Esophagus (tissue), 2 donors: ENCODE results near the gene SIK2. TPM values are rescaled to one million over a fixed set of nuclear protein-coding genes. Genes with fewer than 3 reads are reported as not detected.

Experiments used
- H3K27ac ChIP-seq, 2 donors: one replicate each; pipeline ENCODE4 v1.5.1; 2013; ENCODE audit warnings: low read depth in 2 of 2, mild to moderate bottlenecking in 2 of 2, inconsistent platforms in 1 of 2, low read length in 1 of 2, moderate library complexity in 1 of 2
- H3K27me3 ChIP-seq, 2 donors: one replicate each; pipeline ENCODE4 v1.6.1; 2013; ENCODE audit warnings: low read length in 2 of 2, control low read depth in 1 of 2, mild to moderate bottlenecking in 1 of 2; ENCODE audit not compliant: insufficient read depth in 2 of 2, control insufficient read depth in 1 of 2
- H3K36me3 ChIP-seq, 2 donors: one replicate each; pipeline ENCODE4 v1.6.1; 2013; ENCODE audit warnings: low read length in 1 of 2; ENCODE audit not compliant: control insufficient read depth in 2 of 2, insufficient read depth in 2 of 2
- H3K4me1 ChIP-seq, 2 donors: one replicate each; pipeline ENCODE4 v1.6.1; 2013; ENCODE audit warnings: low read length in 1 of 2; ENCODE audit not compliant: control insufficient read depth in 2 of 2, insufficient read depth in 2 of 2
- H3K4me3 ChIP-seq, 2 donors: one replicate each; pipeline ENCODE4 v1.5.1; 2013; ENCODE audit warnings: low read length in 2 of 2, mild to moderate bottlenecking in 2 of 2, low read depth in 1 of 2, moderate library complexity in 1 of 2
- H3K9me3 ChIP-seq, 2 donors: one replicate each; pipeline ENCODE4 v1.6.1; 2013; ENCODE audit warnings: mild to moderate bottlenecking in 2 of 2, low read depth in 1 of 2, low read length in 1 of 2, moderate library complexity in 1 of 2; ENCODE audit not compliant: control insufficient read depth in 2 of 2, insufficient read depth in 1 of 2
- WGBS, 2 donors: extraction: QIAGEN DNeasy Blood & Tissue Kit; methylation state at CpG; one replicate each; pipeline ENCODE4 v1.1.7; 2013; 5-methylcytosine and 5-hydroxymethylcytosine counted together
- polyA plus RNA-seq, 2 donors: library from polyadenylated mRNA; stranded (reverse); fragments of 200-250 nt; gene quantifications; one replicate each; pipeline ENCODE4 v1.2.3, GENCODE V29; 2013
- donor health status: healthy with polysubstance abuse.
- donor health status: Bipolar disorder and iron deficiency.

Gene SIK2
- polyA plus RNA-seq, 2 donors: 2.7 to 2.8 TPM

GRCh38 chr11:111612224-111612623, 10.0 kb downstream of the SIK2 start:
- H3K27ac ChIP-seq: no peak overlapping the region
- 71 to 81% methylated on average over 1 of the region's 1 CpG for WGBS, 2 donors
- H3K9me3 ChIP-seq: no peaks in the 10 kb centered on the region
- no peaks in the 10 kb centered on the region for H3K27me3 ChIP-seq
- H3K4me1 ChIP-seq: no peaks in the 10 kb centered on the region
- H3K4me3 ChIP-seq: no peak overlapping the region
- H3K36me3 ChIP-seq: no peaks in the 10 kb centered on the region

GRCh38 chr11:111617286-111617685, 15.0 kb downstream of the SIK2 start:
- Histone ChIP-seq H3K27me3 (no peaks in the 10 kb centered on the region), H3K4me3 (no peak overlapping the region), H3K4me1 (no peaks in the 10 kb centered on the region), H3K27ac (no peak overlapping the region), H3K9me3 (no peaks in the 10 kb centered on the region), H3K36me3 (peaks cover 3 to 4% of the 10 kb centered on the region in 2 donors)
- 92 to 93% methylated on average over 4 of the region's 4 CpGs for WGBS, 2 donors

GRCh38 chr11:111620518-111620917, 18.3 kb downstream of the SIK2 start:
- peaks cover 3 to 4% of the 10 kb centered on the region in 2 donors for H3K36me3 ChIP-seq
- no peaks in the 10 kb centered on the region for H3K27me3 ChIP-seq
- H3K4me1 ChIP-seq: peaks cover 0 to 3% of the 10 kb centered on the region in 2 donors
- no peak overlapping the region for H3K27ac ChIP-seq
- no peaks in the 10 kb centered on the region for H3K9me3 ChIP-seq
- H3K4me3 ChIP-seq: no peak overlapping the region

- no peak overlapping the region for H3K27ac ChIP-seq
- H3K4me1 ChIP-seq: peaks cover 0 to 3% of the 10 kb centered on the region in 2 donors
- no peaks in the 10 kb centered on the region for H3K27me3 ChIP-seq
- WGBS, 2 donors: 86 to 93% methylated on average over 4 of the region's 4 CpGs
- no peaks in the 10 kb centered on the region for H3K9me3 ChIP-seq
- H3K4me3 ChIP-seq: no peak overlapping the region
- H3K36me3 ChIP-seq: peaks cover 0 to 2% of the 10 kb centered on the region in 2 donors
Measured at GRCh38 chr11:111623527-111624030, 21.3 kb downstream of the SIK2 start.

- 95% methylated on average over 2 of the region's 2 CpGs for WGBS, 2 donors
- H3K4me3 ChIP-seq: no peak overlapping the region
- peaks cover 0 to 3% of the 10 kb centered on the region in 2 donors for H3K4me1 ChIP-seq
- H3K27ac ChIP-seq: no peak overlapping the region
- no peaks in the 10 kb centered on the region for H3K27me3 ChIP-seq
- no peaks in the 10 kb centered on the region for H3K36me3 ChIP-seq
- H3K9me3 ChIP-seq: no peaks in the 10 kb centered on the region
Measured at GRCh38 chr11:111624608-111625007, 22.4 kb downstream of the SIK2 start.

- no peak overlapping the region for H3K27ac ChIP-seq
- no peaks in the 10 kb centered on the region for H3K27me3 ChIP-seq
- WGBS, 2 donors: 93 to 96% methylated on average over 1 of the region's 1 CpG
- no peaks in the 10 kb centered on the region for H3K36me3 ChIP-seq
- no peaks in the 10 kb centered on the region for H3K9me3 ChIP-seq
- peaks cover 0 to 3% of the 10 kb centered on the region in 2 donors for H3K4me1 ChIP-seq
- H3K4me3 ChIP-seq: no peak overlapping the region
Measured at GRCh38 chr11:111627591-111627990, 25.3 kb downstream of the SIK2 start.

GRCh38 chr11:111629499-111629898, 27.2 kb downstream of the SIK2 start:
- H3K36me3 ChIP-seq: no peaks in the 10 kb centered on the region
- no peaks in the 10 kb centered on the region for H3K27me3 ChIP-seq
- WGBS, 2 donors: 76 to 79% methylated on average over 2 of the region's 2 CpGs
- no peaks in the 10 kb centered on the region for H3K4me1 ChIP-seq
- H3K4me3 ChIP-seq: no peak overlapping the region
- H3K9me3 ChIP-seq: no peaks in the 10 kb centered on the region
- no peak overlapping the region for H3K27ac ChIP-seq

GRCh38 chr11:111631024-111631665, 28.9 kb downstream of the SIK2 start:
- Histone ChIP-seq H3K27ac (no peak overlapping the region), H3K36me3 (no peaks in the 10 kb centered on the region), H3K4me3 (no peak overlapping the region), H3K27me3 (no peaks in the 10 kb centered on the region), H3K9me3 (no peaks in the 10 kb centered on the region), H3K4me1 (peaks cover 0 to 2% of the 10 kb centered on the region in 2 donors)

GRCh38 chr11:111631666-111632039, 29.4 kb downstream of the SIK2 start:
- H3K4me1 ChIP-seq: peaks cover 0 to 2% of the 10 kb centered on the region in 2 donors
- H3K4me3 ChIP-seq: no peak overlapping the region
- no peaks in the 10 kb centered on the region for H3K36me3 ChIP-seq
- WGBS, 2 donors: 61 to 74% methylated on average over 3 of the region's 3 CpGs
- H3K27me3 ChIP-seq: no peaks in the 10 kb centered on the region
- no peak overlapping the region for H3K27ac ChIP-seq
- no peaks in the 10 kb centered on the region for H3K9me3 ChIP-seq

GRCh38 chr11:111632516-111633220, 30.4 kb downstream of the SIK2 start:
- no peaks in the 10 kb centered on the region for H3K9me3 ChIP-seq
- no peaks in the 10 kb centered on the region for H3K27me3 ChIP-seq
- WGBS, 2 donors: 86 to 92% methylated on average over 4 of the region's 4 CpGs
- no peak overlapping the region for H3K4me3 ChIP-seq
- H3K4me1 ChIP-seq: peaks cover 0 to 2% of the 10 kb centered on the region in 2 donors
- H3K36me3 ChIP-seq: no peaks in the 10 kb centered on the region
- no peak overlapping the region for H3K27ac ChIP-seq
